Measurements from ENCODE around the gene STK32C.
"Not testable (repeated sequence)": the region's sequence is repeated elsewhere in the genome, so short reads cannot be mapped to it uniquely, and the experiment has no call there.

Gene STK32C

DNA sequence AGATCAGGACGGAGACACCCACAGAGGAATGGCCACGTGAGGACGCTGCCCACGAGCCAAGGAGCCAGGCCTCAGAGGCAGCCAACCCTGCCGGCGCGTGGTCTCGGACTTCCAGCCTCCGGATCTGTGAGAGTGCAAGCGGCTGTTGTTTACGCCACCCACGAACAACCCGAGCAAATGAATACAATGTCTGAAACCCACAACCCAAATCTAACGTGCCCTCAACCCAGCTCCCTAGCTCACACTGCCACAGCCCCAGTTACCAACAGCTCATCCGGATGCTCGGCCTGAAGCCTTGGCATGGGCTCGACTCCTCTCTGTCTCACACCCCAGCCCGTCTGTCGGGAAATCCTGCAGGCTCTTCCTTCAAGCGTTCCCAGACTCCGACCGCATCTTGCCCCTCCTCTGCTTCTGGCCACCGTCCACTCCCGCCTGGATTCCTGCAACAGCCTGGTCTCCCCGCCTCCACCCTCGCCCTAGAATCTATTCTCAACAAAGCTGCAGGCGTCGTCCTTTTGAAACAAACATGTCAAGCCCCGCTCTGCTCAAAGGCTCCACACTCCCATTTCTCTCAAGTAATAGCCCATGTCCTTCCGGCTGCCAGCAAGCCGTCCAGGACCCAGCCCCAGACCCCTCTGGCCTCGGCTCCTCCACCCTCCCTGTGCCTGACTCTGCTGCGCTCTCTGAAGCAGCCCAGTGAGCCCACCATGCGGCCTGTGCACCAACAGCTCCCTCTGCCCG is 35.3 kb downstream of the STK32C start:
- Histone ChIP-seq H3K4me3 (no peak overlapping the region), H3K36me3 (replicated peaks) (no peaks in the 10 kb centered on the region), H3K4me1 (no peaks in the 10 kb centered on the region), H3K9me3 (no peaks in the 10 kb centered on the region), H3K27me3 (ENCODE audit: low read depth) (no peaks in the 10 kb centered on the region)
- in situ Hi-C loops (cut with MboI; ENCODE audit: low sequenced_read_pairs): no loop called here
- DNase-seq (ENCODE audit: low spot score in 2 of 2): no peak

DNA sequence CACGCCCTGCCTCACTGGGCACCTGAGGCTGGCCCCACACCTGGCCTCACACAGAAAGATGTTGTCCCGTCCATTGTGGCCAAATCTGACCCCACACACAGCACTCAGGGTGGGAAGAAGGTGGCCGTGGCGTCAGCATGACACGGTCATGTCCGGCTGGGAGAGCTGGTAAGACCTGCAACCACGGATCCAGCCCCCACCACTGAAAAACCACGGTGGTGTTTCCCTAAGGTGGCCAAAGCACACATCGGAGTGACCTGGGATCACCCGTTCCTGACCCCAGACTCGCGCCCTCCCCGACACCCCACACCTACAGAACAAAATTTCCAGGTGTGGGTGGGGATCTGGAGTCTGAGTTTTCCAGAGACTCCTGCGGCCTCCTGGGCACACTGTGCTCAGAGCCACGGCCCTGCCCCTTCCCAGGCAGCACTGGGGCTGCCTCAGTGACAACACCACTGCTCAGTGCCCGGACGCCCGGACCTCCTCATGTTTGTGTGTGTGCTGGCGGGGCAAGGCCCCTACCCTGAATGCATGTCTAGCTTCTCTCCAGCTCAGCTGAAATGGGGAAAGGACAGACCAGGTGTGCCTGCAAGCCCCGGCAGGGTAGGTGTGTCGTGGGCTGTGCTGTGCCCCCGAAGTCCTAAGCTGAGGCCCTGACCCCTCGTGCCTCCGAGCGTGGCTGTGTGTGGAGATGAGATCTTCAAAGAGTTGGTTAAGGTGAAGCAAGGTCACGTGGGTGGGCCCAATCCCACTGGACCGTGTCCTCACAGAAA is 36.1 kb downstream of the STK32C start:
- H3K4me1 ChIP-seq: no peaks in the 10 kb centered on the region
- H3K27me3 ChIP-seq (ENCODE audit: low read depth): no peaks in the 10 kb centered on the region
- no peaks in the 10 kb centered on the region for H3K9me3 ChIP-seq
- no peak overlapping the region for H3K4me3 ChIP-seq
- no peak for DNase-seq (ENCODE audit: low spot score in 2 of 2)
- in situ Hi-C loops (cut with MboI; ENCODE audit: low sequenced_read_pairs): no loop called here
- H3K36me3 ChIP-seq (replicated peaks): no peaks in the 10 kb centered on the region

DNA sequence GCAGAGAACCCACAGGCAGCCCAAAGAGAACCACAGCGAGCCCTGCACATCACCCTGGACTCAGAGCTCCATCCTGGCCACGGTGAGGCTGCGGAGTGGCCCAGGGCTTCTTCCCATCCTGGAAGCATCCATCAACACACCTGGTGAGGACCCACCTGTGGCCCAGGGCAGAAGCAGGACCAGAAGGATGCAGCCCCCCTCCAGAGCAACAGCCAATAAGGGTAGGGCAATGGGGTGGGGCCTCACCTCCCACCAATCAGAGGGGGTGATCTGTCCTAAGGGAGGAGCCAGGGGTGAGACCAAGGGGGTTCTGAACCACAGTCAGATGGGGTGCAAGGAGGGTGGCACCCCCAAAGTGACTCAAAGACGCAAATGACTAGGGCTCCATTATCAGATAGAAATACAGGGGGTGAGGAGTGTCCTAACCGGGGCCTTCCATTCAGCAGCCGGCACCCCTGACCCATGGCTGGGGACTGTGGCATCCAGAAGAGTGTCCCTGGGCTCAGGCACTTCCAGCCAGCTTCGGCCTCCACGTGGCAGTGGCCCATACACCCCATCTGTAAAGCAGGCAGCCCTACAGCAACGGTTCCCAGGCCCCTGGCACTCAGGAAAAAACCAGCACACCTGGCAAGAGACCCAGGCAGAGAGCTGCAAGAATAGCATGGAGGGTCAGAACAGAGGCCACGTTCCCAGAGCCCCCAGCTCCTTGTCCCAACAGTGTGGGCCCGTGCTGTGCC is 36.9 kb downstream of the STK32C start:
- Histone ChIP-seq H3K27me3 (ENCODE audit: low read depth) (no peaks in the 10 kb centered on the region), H3K4me3 (no peak overlapping the region), H3K36me3 (replicated peaks) (no peaks in the 10 kb centered on the region), H3K9me3 (no peaks in the 10 kb centered on the region), H3K4me1 (no peaks in the 10 kb centered on the region)
- in situ Hi-C loops (cut with MboI; ENCODE audit: low sequenced_read_pairs): no loop called here
- no peak for DNase-seq (ENCODE audit: low spot score in 2 of 2)

DNA sequence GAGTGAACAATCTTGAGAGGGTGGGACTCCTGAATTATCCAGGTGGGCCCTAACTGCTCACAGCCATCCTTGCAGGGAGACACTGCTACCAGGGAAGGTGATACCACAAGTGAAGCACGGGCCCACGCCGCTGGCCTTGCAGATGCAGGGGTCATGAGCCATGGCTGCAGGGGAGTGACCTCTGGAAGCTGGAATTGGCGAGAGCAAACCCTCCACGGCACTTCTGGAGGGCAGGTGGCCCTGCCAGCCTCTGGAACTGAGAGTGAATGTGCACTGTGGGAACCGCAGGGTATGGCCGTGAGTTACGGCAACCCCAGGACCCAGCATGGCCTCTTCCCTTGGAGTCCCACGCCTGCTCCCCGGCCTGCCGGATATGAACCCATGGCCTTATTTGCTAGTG is 37.5 kb downstream of the STK32C start:
- H3K27me3 ChIP-seq (ENCODE audit: low read depth): no peaks in the 10 kb centered on the region
- H3K36me3 ChIP-seq (replicated peaks): no peaks in the 10 kb centered on the region
- H3K4me1 ChIP-seq: no peaks in the 10 kb centered on the region
- no peak overlapping the region for H3K4me3 ChIP-seq
- no peaks in the 10 kb centered on the region for H3K9me3 ChIP-seq
- in situ Hi-C loops (cut with MboI; ENCODE audit: low sequenced_read_pairs): no loop called here
- DNase-seq (ENCODE audit: low spot score in 2 of 2): no peak

DNA sequence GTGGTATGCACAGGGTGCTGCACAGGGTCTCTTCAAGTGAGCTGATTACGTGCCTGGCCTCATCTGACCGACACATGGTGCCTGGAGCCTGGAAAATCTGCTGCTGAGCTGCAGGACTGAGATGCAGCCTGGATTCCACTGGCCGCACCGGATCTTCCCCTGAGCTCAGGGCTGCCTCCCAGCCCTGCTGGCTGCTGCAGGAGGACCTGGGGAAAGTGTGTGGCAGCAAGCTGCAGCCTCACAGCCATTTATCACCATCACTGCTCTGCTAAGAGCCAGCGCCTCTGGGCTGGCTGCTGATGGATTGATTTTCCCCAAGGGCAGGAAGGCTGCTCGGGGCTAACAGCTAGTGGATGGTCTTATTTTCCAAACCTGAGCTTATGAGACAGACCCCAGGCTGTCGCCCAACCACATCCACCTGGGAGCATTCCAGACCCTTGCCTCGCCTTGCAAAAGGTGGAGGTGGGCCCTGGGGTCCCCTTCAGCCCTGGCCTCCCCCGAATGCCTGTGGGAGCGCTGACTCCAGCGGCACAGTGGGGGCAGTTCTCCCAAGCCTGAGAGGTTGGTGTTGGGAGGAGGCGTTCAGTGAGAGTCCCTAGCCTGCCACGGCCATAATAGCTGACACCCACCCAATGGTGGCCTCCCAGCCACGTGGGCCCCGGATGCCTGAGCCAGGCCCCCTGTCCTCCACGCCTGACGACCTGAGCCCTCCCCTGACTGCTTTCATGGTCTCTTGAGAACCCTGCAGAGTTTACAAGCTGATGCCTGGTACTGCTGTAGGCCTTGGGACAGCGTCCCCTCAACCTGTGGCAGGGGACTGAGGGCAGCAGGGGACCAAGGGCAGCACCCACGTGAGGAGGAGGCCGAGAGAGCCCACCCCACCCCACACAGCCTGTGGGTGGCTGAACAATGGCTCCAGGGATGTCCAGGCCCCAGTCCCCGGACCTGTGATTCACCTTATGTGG is 38.2 kb downstream of the STK32C start:
- H3K36me3 ChIP-seq (replicated peaks): no peaks in the 10 kb centered on the region
- H3K27me3 ChIP-seq (ENCODE audit: low read depth): no peaks in the 10 kb centered on the region
- H3K4me1 ChIP-seq: no peaks in the 10 kb centered on the region
- H3K9me3 ChIP-seq: no peaks in the 10 kb centered on the region
- in situ Hi-C loops (cut with MboI; ENCODE audit: low sequenced_read_pairs): no loop called here
- no peak overlapping the region for H3K4me3 ChIP-seq
- no peak for DNase-seq (ENCODE audit: low spot score in 2 of 2)

DNA sequence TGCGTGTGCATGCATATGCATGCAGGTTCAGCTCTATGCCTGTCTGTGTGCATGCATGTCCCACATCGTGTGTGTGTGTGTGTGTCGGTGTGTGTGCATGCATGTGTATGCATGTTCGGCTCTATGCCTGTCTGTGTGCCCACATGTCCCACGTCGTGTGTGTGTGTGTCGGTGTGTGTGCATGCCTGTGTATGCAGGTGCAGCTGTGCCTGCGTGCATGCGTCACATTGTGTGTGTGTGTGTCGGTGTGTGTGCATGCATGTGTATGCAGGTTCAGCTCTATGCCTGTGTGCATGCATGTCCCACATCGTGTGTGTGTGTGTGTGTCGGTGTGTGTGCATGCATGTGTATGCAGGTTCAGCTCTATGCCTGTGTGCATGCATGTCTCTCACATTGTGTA is 39.8 kb downstream of the STK32C start:
- H3K27me3 ChIP-seq (ENCODE audit: low read depth); in situ Hi-C loops (cut with MboI; ENCODE audit: low sequenced_read_pairs); H3K9me3 ChIP-seq; H3K4me3 ChIP-seq; DNase-seq (ENCODE audit: low spot score in 2 of 2); H3K36me3 ChIP-seq (replicated peaks); H3K4me1 ChIP-seq: not testable (repeated sequence)

DNA sequence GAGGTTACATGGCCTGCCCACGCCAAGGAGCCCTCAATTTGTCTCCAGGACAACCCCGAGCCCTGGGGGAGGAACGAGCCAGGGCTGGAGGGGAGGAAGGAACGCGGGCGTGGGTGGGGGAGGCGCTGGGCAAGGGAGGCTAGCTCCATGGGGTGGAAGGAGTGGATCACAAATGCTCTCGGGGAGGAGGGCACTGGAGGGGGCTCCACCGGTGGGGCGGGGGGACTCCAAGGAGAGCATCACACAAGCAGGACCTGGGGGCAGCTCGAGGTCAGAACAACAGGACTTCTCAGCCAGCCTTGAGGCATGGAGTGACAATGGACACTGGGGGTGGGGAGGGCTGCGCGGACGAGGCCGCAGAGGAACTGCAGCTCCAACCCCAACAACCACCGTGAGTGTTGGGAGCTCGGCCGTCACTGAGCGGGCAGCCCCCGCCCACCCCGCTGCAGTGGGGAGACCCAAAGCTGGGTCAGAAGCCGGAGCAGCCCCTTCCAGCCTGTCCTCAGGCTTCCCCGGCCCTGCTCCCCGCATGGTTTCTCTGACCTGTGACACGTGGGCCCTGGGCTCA is 41.1 kb downstream of the STK32C start:
- H3K9me3 ChIP-seq: no peaks in the 10 kb centered on the region
- H3K4me3 ChIP-seq: no peak overlapping the region
- peaks cover 6% of the 10 kb centered on the region; the same call in 1 of the 2 replicates for H3K4me1 ChIP-seq
- no peaks in the 10 kb centered on the region for H3K36me3 ChIP-seq (replicated peaks)
- in situ Hi-C loops (cut with MboI; ENCODE audit: low sequenced_read_pairs): no loop called here
- no peak for DNase-seq (ENCODE audit: low spot score in 2 of 2)
- no peaks in the 10 kb centered on the region for H3K27me3 ChIP-seq (ENCODE audit: low read depth)

DNA sequence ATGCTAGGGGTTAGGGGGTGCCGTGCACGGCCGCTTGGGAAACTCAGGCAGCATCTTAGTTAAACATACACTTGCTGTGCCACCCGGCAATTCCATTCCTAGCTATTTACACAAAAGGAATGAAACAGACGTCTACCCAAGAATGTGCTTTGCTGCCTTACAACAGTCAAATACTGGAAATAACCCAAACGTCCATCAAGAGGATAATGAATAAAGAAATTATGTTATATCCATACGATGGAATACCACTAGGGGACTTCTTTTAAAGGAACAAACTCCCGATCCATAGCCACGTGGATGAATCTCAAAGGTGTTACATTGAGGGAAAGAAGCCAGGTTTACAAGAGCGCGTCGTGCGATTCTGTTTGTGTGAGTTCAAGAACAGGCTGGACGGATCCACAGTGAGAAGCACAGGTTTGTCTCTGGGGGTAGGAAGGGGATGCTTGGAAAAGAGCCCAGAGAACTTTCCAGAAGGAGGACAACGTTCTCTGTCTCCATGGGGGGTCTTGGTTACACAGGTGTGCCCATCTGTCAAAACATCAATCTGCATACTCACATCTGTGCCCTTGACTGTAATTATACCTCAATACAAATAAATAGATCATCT is 41.8 kb downstream of the STK32C start:
- Histone ChIP-seq H3K27me3 (ENCODE audit: low read depth) (no peaks in the 10 kb centered on the region), H3K4me3 (no peak overlapping the region), H3K36me3 (replicated peaks) (no peaks in the 10 kb centered on the region), H3K4me1 (peaks cover 6% of the 10 kb centered on the region; the same call in 1 of the 2 replicates), H3K9me3 (no peaks in the 10 kb centered on the region)
- DNase-seq (ENCODE audit: low spot score in 2 of 2): no peak
- in situ Hi-C loops (cut with MboI; ENCODE audit: low sequenced_read_pairs): no loop called here

DNA sequence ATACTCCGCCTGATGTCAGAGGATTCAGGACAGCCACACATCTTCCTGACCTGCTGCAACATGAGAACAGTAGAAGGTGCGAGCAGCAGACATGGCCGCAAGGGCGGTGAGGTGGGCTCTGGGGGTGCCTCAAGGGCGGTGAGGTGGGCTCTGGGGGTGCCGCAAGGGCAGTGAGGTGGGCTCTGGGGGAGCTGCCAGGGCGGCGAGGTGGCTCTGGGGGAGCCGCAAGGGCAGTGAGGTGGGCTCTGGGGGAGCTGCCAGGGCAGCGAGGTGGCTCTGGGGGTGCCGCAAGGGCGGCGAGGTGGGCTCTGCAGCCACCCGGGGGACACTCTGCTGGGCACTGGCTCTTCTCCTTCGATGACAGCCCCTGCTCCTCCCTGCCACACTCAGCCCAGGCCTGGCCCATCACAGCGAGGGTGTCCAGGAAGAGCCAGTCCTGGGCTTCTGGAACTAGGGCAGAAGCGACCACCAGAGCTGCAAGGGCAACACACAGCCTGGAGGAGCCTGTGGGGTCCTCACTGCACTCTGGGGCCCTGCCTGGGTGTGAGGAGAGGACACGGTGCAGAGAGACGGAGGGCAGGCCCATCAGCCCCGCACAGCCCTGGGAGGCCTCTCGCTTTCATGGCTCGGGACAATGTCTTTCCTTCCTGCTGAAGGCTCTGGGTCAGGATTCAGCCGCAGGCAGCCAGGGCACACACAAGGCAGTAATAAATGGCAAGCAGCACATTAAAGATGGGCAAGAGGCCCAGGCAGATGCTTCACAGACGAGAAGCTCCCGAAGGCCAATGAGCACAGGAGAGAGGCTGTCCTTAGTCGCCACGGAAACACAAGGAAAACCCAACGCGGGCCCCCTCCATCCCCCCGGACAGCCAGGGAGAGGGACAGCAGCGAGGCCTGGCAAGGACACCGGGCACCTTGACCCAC is 42.5 kb downstream of the STK32C start:
- Histone ChIP-seq H3K9me3 (no peaks in the 10 kb centered on the region), H3K36me3 (replicated peaks) (no peaks in the 10 kb centered on the region), H3K4me1 (peaks cover 6% of the 10 kb centered on the region; the same call in 1 of the 2 replicates), H3K27me3 (ENCODE audit: low read depth) (no peaks in the 10 kb centered on the region), H3K4me3 (no peak overlapping the region)
- DNase-seq (ENCODE audit: low spot score in 2 of 2): no peak
- in situ Hi-C loops (cut with MboI; ENCODE audit: low sequenced_read_pairs): no loop called here

DNA sequence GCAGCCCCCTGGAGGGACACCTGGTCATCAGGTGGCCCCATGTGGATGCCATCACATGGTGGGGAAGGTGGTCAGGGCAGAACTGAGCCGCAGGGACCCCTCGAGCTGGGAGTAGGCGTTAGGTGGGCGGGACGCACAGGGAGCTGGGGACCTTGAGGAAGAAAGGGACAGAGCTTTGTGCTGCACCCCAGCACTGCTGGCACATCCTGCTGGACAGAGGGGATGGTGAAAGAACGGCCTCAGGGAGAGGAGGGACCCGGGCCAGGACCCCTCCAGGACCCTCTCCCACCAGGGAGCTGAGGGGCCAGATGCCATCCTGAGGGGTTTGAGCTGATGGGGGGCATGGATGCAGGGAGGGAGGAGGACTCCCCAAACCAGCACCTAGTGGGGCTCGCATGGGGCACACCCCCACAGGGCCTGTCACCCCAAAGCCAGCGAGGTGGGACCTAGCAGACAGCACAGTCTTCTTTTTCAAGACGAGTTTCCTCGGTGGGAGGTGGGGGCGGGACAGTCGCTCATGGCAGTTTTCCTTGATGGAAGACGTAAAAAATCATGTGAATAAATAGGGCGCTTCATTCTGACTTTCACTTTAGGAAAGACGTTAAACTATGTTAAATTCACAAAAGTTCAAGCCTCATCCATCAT is 43.3 kb downstream of the STK32C start:
- in situ Hi-C loops (cut with MboI; ENCODE audit: low sequenced_read_pairs): no loop called here
- DNase-seq (ENCODE audit: low spot score in 2 of 2): no peak
- no peaks in the 10 kb centered on the region for H3K36me3 ChIP-seq (replicated peaks)

DNA sequence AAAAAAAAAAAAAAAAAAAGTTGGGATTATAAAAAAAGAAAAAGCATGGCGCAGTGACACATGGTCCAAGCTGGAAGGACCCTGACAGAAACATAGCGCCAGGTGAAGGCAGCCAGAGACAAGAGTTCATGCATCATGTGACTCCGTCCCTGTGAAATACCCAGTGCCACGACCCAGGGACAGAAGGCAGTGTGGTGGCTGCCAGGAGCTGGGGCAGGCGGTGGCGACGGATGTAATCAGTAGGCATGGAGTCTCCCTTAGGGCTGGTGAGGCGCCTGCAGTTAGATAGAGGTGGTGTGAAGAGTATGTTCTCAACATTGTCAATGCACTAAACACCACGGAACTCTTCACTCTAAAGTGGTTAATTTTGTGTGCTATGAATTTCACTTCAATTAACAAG is 43.9 kb downstream of the STK32C start:
- H3K4me3 ChIP-seq: no peak overlapping the region
- DNase-seq (ENCODE audit: low spot score in 2 of 2): no peak
- peaks cover 6% of the 10 kb centered on the region; the same call in 1 of the 2 replicates for H3K4me1 ChIP-seq
- no peaks in the 10 kb centered on the region for H3K36me3 ChIP-seq (replicated peaks)
- no peaks in the 10 kb centered on the region for H3K27me3 ChIP-seq (ENCODE audit: low read depth)
- in situ Hi-C loops (cut with MboI; ENCODE audit: low sequenced_read_pairs): no loop called here
- no peaks in the 10 kb centered on the region for H3K9me3 ChIP-seq

More for the DNA sequence above, 43.3 kb downstream of the STK32C start:
- Histone ChIP-seq H3K9me3 (no peaks in the 10 kb centered on the region), H3K4me3 (no peak overlapping the region), H3K4me1 (peaks cover 6% of the 10 kb centered on the region; the same call in 1 of the 2 replicates), H3K27me3 (ENCODE audit: low read depth) (no peaks in the 10 kb centered on the region)

All from HAP-1 (cell line).